Gastroesophageal sphincter (tissue), 4 donors: ENCODE measurements around the gene ANKS1B. TPM values are rescaled to one million over a fixed set of nuclear protein-coding genes. Genes with fewer than 3 reads are reported as not detected.

ENCODE experiments used
- ATAC-seq: fragments of 150-250 bp; one replicate; pipeline ENCODE4 v1.9.1; 2016; ENCODE audit warnings: mild to moderate bottlenecking, moderate library complexity
- H3K27ac ChIP-seq, 4 donors: fragments of 200-600 bp; sonication (generic) in 3 of 4; 1 replicate in 3 of 4; 2 replicates in 1 of 4; pipeline ENCODE4 v1.5.1; 2016 to 2019
- H3K27me3 ChIP-seq: fragments of 200-600 bp; sonication (generic); one replicate; pipeline ENCODE4 v1.5.1; 2019
- H3K36me3 ChIP-seq, 2 donors: fragments of 200-600 bp; sonication (generic); one replicate each; pipeline ENCODE4 v1.5.1; 2019; ENCODE audit warnings: control low read depth in 1 of 2
- H3K4me1 ChIP-seq, 3 donors: fragments of 200-600 bp; sonication (generic); 1 replicate in 2 of 3; 2 replicates in 1 of 3; pipeline ENCODE4 v1.5.1; 2016 to 2019; ENCODE audit warnings: control low read depth in 2 of 3
- H3K4me3 ChIP-seq, 2 donors: fragments of 200-600 bp; sonication (generic); one replicate each; pipeline ENCODE4 v1.5.1; 2019; ENCODE audit warnings: mild to moderate bottlenecking in 1 of 2, moderate library complexity in 1 of 2
- H3K9me3 ChIP-seq, 3 donors: fragments of 200-600 bp; sonication (generic); one replicate each; pipeline ENCODE4 v1.5.1; 2017 to 2019; ENCODE audit warnings: control low read depth in 2 of 3
- EP300 ChIP-seq: sonication (generic); formaldehyde crosslinking; IDR thresholded peaks from one replicate; pipeline ENCODE4 v1.6.1; 2017; ENCODE audit warnings: antibody characterized with exemption, mild to moderate bottlenecking
- POLR2A ChIP-seq, 2 donors: fragments of 450-650 bp; IDR thresholded peaks; one replicate each; pipeline ENCODE4 v1.6.1; 2017; ENCODE audit warnings: antibody characterized with exemption in 2 of 2, mild to moderate bottlenecking in 2 of 2, moderate library complexity in 1 of 2
- POLR2AphosphoS5 ChIP-seq: sonication (generic); formaldehyde crosslinking; IDR thresholded peaks from one replicate; pipeline ENCODE4 v1.6.1; 2017; ENCODE audit warnings: antibody characterized with exemption
- WGBS, 2 donors: methylation state at CpG; one replicate each; pipeline ENCODE4 v1.1.5; 2018; ENCODE audit warnings: low coverage in 1 of 2; 5-methylcytosine and 5-hydroxymethylcytosine counted together
- total RNA-seq, 4 donors: library from RNA; depleted of rRNA; stranded (reverse); fragments of >200 nt; gene quantifications; one replicate each; pipeline ENCODE4 v1.1.0, GENCODE V29; 2016
- TF ChIP-seq, protein P1 (sequence below), 4 experiments: fragments of 200-600 bp in 2 of 4; fragments of 450-650 bp in 2 of 4; sonication (generic) in 1 of 4; IDR thresholded peaks; one replicate each; pipeline ENCODE4 v1.5.1; 2017 to 2019; ENCODE audit warnings: antibody characterized with exemption in 4 of 4, mild to moderate bottlenecking in 2 of 4, moderate library complexity in 2 of 4

The ANKS1B gene
- total RNA-seq, 4 donors from 2014 or later = 9.9 to 31.1 (median 21.4) TPM

DNA sequence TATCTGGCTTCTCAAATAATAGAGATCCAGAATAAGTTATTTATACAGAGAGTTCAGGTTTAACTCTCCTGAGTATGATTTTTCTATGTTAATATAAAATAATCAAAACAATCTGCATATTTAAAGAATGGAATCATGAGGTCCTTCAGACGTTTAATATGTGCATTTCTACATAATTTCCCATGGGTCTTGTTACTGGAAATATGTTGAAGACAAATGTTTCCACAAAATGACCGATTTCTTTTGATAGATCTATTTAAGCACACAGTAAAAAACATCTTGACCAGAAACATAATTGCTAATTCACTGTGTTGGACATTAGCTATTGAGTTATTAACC, 957.7 kb downstream of the ANKS1B start:
- no peak for TF ChIP-seq POLR2AphosphoS5
- TF ChIP-seq EP300 = no peak
- no peak for TF ChIP-seq POLR2A (IDR thresholded peaks at IDR 0.05)
- TF ChIP-seq, protein P1, sequence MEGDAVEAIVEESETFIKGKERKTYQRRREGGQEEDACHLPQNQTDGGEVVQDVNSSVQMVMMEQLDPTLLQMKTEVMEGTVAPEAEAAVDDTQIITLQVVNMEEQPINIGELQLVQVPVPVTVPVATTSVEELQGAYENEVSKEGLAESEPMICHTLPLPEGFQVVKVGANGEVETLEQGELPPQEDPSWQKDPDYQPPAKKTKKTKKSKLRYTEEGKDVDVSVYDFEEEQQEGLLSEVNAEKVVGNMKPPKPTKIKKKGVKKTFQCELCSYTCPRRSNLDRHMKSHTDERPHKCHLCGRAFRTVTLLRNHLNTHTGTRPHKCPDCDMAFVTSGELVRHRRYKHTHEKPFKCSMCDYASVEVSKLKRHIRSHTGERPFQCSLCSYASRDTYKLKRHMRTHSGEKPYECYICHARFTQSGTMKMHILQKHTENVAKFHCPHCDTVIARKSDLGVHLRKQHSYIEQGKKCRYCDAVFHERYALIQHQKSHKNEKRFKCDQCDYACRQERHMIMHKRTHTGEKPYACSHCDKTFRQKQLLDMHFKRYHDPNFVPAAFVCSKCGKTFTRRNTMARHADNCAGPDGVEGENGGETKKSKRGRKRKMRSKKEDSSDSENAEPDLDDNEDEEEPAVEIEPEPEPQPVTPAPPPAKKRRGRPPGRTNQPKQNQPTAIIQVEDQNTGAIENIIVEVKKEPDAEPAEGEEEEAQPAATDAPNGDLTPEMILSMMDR (IDR thresholded peaks at IDR 0.05) = no peak
- no peaks in the 10 kb centered on the region for H3K27me3 ChIP-seq
- H3K36me3 ChIP-seq = no peaks in the 10 kb centered on the region
- no peaks in the 10 kb centered on the region for H3K4me1 ChIP-seq
- no peaks in the 10 kb centered on the region for H3K9me3 ChIP-seq
- ATAC-seq = no peak
- no peak overlapping the region for H3K4me3 ChIP-seq
- 54 to 65% methylated on average over 2 of the region's 2 CpGs for WGBS, 2 donors
- no peak overlapping the region for H3K27ac ChIP-seq

DNA sequence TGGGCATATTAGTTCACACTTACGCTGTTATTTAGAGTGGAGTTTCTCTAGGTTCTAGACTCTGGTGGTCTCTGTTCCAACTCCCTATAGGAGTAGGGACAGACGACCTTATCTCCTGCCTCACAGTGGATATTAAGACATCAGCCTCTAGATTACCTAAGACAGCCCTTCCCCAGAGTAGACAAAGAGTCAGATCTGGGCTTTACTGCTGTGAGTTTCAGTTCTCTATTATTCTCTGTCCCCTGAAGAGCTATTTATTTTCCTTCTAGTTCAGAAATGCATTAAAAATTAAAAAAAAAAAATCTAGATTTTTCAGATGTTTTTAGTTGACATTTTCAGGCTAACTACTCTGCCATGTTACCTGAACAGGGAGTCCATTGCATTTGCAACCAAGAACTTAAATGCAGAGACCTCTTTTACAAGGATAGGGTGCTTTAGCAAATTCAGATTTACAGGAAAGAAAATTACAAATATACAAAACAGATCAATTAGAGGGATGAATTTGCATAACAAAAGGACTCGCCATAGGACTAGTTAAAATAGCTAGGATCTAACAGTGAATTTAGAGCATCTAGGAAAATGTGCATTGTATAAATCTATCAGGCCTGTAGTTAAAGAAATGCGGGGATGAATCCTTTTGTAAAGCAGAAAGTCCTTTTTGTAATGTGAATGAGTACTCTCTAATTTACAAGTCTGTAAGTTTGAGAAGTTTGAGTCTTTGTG, 958.2 kb downstream of the ANKS1B start:
- Histone ChIP-seq H3K9me3 (no peaks in the 10 kb centered on the region), H3K27me3 (no peaks in the 10 kb centered on the region), H3K4me1 (no peaks in the 10 kb centered on the region), H3K27ac (no peak overlapping the region), H3K36me3 (no peaks in the 10 kb centered on the region), H3K4me3 (no peak overlapping the region)
- no peak for ATAC-seq
- TF ChIP-seq EP300 (no peak), POLR2A (IDR thresholded peaks at IDR 0.05) (no peak), POLR2AphosphoS5 (no peak)
- TF ChIP-seq, protein P1 (IDR thresholded peaks at IDR 0.05) = no peak
- WGBS, 2 donors = 94 to 100% methylated on average over 4 of the region's 4 CpGs

DNA sequence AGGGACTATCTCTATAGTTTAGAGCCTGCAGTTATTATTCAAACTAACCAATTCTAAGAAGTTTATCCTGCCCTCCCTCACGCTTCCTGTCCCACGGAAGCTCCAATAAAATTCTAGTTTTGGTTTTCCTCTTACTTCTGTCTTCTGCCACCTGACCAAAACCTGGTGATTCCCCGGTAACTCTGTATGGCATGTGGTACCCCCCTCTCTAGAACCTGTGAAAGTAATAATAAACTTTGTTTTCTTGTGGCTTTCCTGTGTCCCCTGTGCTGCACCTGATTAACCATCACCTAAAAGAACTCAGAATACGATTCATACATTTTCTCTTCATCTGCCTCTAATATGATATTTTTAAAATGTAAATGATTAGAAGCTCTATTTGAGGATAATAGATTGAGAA, 959.9 kb downstream of the ANKS1B start:
- no peak for ATAC-seq
- H3K4me3 ChIP-seq = no peak overlapping the region
- TF ChIP-seq EP300 = no peak
- TF ChIP-seq, protein P1 (IDR thresholded peaks at IDR 0.05) = no peak
- no peak for TF ChIP-seq POLR2A (IDR thresholded peaks at IDR 0.05)
- no peak for TF ChIP-seq POLR2AphosphoS5
- no peaks in the 10 kb centered on the region for H3K36me3 ChIP-seq
- H3K27me3 ChIP-seq = no peaks in the 10 kb centered on the region
- H3K9me3 ChIP-seq = no peaks in the 10 kb centered on the region
- no peaks in the 10 kb centered on the region for H3K4me1 ChIP-seq
- H3K27ac ChIP-seq = no peak overlapping the region
- WGBS, 2 donors = 84 to 87% methylated on average over 3 to 4 of the region's 4 CpGs

DNA sequence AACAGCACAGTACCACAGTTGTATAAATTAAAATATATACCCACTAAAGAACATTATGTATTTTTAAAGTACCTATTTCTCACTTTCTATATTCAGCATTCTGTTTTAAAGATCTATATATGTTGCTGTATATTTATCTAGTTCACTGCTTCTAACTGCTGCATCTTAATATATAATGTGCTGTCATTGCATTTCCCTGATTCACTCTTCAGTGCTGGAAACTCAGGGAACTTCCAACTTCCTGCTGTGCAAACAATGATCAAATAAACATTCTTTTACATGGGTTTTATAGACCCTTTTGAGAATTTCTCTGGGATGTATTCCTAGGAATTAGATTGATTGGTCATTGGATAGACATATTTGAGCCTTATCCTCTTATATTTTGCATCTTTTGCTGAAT, 960.5 kb downstream of the ANKS1B start:
- H3K27ac ChIP-seq = no peak overlapping the region
- H3K36me3 ChIP-seq = no peaks in the 10 kb centered on the region
- TF ChIP-seq POLR2AphosphoS5 (no peak), POLR2A (IDR thresholded peaks at IDR 0.05) (no peak), EP300 (no peak)
- TF ChIP-seq, protein P1 (IDR thresholded peaks at IDR 0.05) = no peak
- no peak for ATAC-seq
- no peaks in the 10 kb centered on the region for H3K9me3 ChIP-seq
- no peaks in the 10 kb centered on the region for H3K27me3 ChIP-seq
- H3K4me3 ChIP-seq = no peak overlapping the region
- no peaks in the 10 kb centered on the region for H3K4me1 ChIP-seq

DNA sequence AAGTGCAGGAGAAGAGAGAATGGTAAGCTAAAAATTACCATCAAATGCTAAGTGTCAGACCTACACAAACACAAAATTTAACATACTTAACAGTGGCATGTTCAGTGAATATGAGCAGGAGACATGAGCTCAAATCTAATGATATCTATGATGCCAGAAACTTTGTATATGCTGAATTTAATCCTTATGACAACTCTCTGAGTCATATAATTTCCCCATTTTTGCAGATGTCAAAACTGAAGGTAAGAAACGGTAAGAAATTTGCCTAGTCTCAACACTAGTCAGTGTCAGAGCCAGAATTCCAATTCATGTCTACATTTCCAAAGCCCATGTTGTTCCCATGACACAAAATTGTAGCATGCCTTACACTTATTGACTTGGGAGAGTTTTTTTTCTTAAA, 963.9 kb downstream of the ANKS1B start:
- TF ChIP-seq, protein P1 (IDR thresholded peaks at IDR 0.05) = no peak
- TF ChIP-seq EP300 (no peak), POLR2AphosphoS5 (no peak), POLR2A (IDR thresholded peaks at IDR 0.05) (no peak)
- Histone ChIP-seq H3K9me3 (peaks cover 0 to 8% (median 0%) of the 10 kb centered on the region in 3 donors), H3K4me3 (no peak overlapping the region), H3K36me3 (no peaks in the 10 kb centered on the region), H3K27ac (no peak overlapping the region), H3K4me1 (no peaks in the 10 kb centered on the region), H3K27me3 (no peaks in the 10 kb centered on the region)
- no peak for ATAC-seq
- 23 to 25% methylated on average over 1 of the region's 1 CpG for WGBS, 2 donors
